ENCODE data around the gene WDR38.
"Not testable (repeated sequence)": the region's sequence is repeated elsewhere in the genome, so short reads cannot be mapped to it uniquely, and the experiment has no call there.

Gene WDR38

GRCh38 chr9:124820698-124821623 lies 32.3 kb upstream of the WDR38 start:
- Mint-ChIP-seq H3K27me3 (no peaks in the 10 kb centered on the region), H3K36me3 (no peaks in the 10 kb centered on the region), H3K4me1 (no peaks in the 10 kb centered on the region), H3K9me3 (no peaks in the 10 kb centered on the region), H3K27ac (no peak overlapping the region), H3K4me3 (no peak overlapping the region)

GRCh38 chr9:124828489-124829333 lies 24.5 kb upstream of the WDR38 start:
- Mint-ChIP-seq H3K27ac (no peak overlapping the region), H3K27me3 (no peaks in the 10 kb centered on the region), H3K4me1 (no peaks in the 10 kb centered on the region), H3K4me3 (no peak overlapping the region), H3K9me3 (peaks cover 4% of the 10 kb centered on the region), H3K36me3 (no peaks in the 10 kb centered on the region)

GRCh38 chr9:124829334-124829669 lies 24.0 kb upstream of the WDR38 start:
- H3K27ac Mint-ChIP-seq = no peak overlapping the region
- H3K9me3 Mint-ChIP-seq = peaks cover 4% of the 10 kb centered on the region
- H3K4me1 Mint-ChIP-seq = no peaks in the 10 kb centered on the region
- no peaks in the 10 kb centered on the region for H3K36me3 Mint-ChIP-seq
- no peaks in the 10 kb centered on the region for H3K27me3 Mint-ChIP-seq
- H3K4me3 Mint-ChIP-seq = no peak overlapping the region

- Mint-ChIP-seq H3K27ac (no peak overlapping the region), H3K4me1 (no peaks in the 10 kb centered on the region), H3K27me3 (no peaks in the 10 kb centered on the region), H3K9me3 (peaks cover 4% of the 10 kb centered on the region), H3K36me3 (no peaks in the 10 kb centered on the region), H3K4me3 (no peak overlapping the region)
These were observed 22.7 kb upstream of the WDR38 start for GRCh38 chr9:124830593-124830992.

- H3K4me1 Mint-ChIP-seq = no peaks in the 10 kb centered on the region
- no peak overlapping the region for H3K27ac Mint-ChIP-seq
- H3K36me3 Mint-ChIP-seq = no peaks in the 10 kb centered on the region
These were observed 21.5 kb upstream of the WDR38 start for GRCh38 chr9:124831642-124832364.

DNA sequence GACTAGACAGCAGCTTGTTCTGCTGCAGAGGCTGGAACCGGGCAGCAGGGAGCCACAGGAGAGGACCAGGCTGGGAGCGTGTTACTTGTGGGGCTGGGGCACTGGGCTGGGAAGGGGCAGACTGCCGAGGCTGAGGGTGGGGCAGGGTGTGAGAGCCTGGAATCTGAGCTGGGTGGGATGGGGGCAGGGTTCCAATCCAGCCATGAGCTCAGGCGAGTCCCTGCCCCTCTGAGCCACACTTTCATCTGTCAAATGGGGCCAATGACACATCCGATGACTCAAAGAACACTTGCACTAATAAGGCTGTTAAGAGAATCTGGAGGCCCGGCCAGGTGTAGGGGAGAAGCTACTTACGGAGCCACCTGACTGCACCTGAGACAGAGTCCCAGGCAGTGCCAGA lies 18.7 kb upstream of the WDR38 start:
- Mint-ChIP-seq H3K4me3 (no peak overlapping the region), H3K27ac (no peak overlapping the region), H3K9me3 (no peaks in the 10 kb centered on the region), H3K36me3 (no peaks in the 10 kb centered on the region), H3K4me1 (no peaks in the 10 kb centered on the region), H3K27me3 (peaks cover 12% of the 10 kb centered on the region)

More at GRCh38 chr9:124831642-124832364, 21.5 kb upstream of the WDR38 start:
- Mint-ChIP-seq H3K9me3 (no peaks in the 10 kb centered on the region), H3K27me3 (peaks cover 2% of the 10 kb centered on the region), H3K4me3 (no peak overlapping the region)

GRCh38 chr9:124835026-124835557 lies 18.2 kb upstream of the WDR38 start:
- H3K4me3 Mint-ChIP-seq = no peak overlapping the region
- H3K27ac Mint-ChIP-seq = no peak overlapping the region
- peaks cover 12% of the 10 kb centered on the region for H3K27me3 Mint-ChIP-seq
- H3K36me3 Mint-ChIP-seq = no peaks in the 10 kb centered on the region
- H3K4me1 Mint-ChIP-seq = no peaks in the 10 kb centered on the region
- H3K9me3 Mint-ChIP-seq = no peaks in the 10 kb centered on the region

GRCh38 chr9:124838132-124838531 lies 15.1 kb upstream of the WDR38 start:
- H3K27ac Mint-ChIP-seq, H3K4me1 Mint-ChIP-seq, H3K36me3 Mint-ChIP-seq, H3K9me3 Mint-ChIP-seq, H3K4me3 Mint-ChIP-seq: not testable (repeated sequence)
- peaks cover 12% of the 10 kb centered on the region for H3K27me3 Mint-ChIP-seq

- H3K27ac Mint-ChIP-seq, H3K4me3 Mint-ChIP-seq, H3K4me1 Mint-ChIP-seq, H3K36me3 Mint-ChIP-seq, H3K9me3 Mint-ChIP-seq: not testable (repeated sequence)
- H3K27me3 Mint-ChIP-seq = peaks cover 12% of the 10 kb centered on the region
These were observed 14.5 kb upstream of the WDR38 start for GRCh38 chr9:124838567-124839275.

DNA sequence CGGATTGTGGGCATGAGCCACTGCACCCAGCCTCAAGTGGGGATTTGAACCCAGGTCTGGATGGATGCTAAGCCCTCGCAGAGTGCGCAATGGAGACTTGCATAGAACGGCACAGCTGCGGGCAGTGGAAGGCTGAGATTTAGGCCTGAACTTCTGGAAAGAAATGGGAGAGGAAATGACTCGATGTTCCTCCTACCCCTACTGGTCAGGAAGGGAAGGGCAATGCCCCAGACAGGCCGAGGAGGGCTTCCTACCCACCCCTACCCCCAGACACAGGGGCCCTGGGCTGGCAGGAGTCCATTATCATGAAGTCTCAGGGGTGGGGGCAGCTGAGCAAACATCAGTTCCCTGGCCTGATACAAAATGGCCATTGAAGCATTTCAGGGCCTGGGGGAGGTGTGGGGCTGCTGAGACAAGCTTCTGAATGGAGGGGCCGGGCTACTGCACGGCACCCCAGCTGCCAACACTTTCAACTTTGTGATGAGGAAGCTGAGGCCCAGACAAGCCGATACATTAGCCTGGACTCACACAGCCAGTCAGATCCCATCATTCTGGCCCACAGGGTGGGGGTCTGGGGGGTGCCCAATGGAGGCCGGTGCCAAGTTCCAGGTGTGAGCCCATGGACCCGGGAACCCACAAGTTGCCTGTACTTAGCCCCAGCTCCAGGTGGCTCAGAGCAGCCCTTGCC lies 13.5 kb upstream of the WDR38 start:
- no peaks in the 10 kb centered on the region for H3K36me3 Mint-ChIP-seq
- H3K27me3 Mint-ChIP-seq = peaks cover 12% of the 10 kb centered on the region
- H3K4me3 Mint-ChIP-seq = no peak overlapping the region
- H3K9me3 Mint-ChIP-seq = no peaks in the 10 kb centered on the region
- no peaks in the 10 kb centered on the region for H3K4me1 Mint-ChIP-seq
- no peak overlapping the region for H3K27ac Mint-ChIP-seq

DNA sequence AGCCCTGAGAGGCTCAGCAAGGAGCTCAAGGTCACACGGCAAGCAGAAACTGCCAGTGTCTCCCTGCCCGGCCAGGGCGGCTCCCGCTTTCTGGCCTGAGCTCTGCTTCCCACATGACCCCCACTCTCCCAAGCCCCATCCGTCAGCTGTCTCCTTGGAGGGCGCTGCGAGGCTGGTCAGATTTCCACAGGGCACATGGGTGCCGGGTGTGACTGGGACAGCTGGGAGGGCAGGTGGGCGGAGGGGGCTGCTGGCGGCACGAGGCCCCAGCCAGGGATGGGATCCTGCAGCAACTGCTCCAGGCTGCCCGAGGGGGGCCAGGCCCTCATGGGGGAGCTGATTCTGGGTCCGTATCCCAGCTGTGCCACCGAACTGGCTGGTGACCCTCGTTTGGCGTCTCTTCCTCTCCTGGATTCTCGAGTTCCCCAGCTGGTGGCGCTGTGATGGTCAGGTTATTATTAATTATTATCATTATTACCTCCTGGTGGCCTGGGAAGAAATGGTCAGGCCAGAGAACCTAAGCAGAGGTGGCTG lies 12.9 kb upstream of the WDR38 start:
- peaks cover 12% of the 10 kb centered on the region for H3K27me3 Mint-ChIP-seq
- H3K36me3 Mint-ChIP-seq = no peaks in the 10 kb centered on the region
- no peaks in the 10 kb centered on the region for H3K4me1 Mint-ChIP-seq
- H3K4me3 Mint-ChIP-seq = no peak overlapping the region
- no peak overlapping the region for H3K27ac Mint-ChIP-seq
- no peaks in the 10 kb centered on the region for H3K9me3 Mint-ChIP-seq

GRCh38 chr9:124841075-124841821 lies 12.0 kb upstream of the WDR38 start:
- H3K27me3 Mint-ChIP-seq = peaks cover 12% of the 10 kb centered on the region
- no peak overlapping the region for H3K27ac Mint-ChIP-seq
- H3K4me1 Mint-ChIP-seq = no peaks in the 10 kb centered on the region
- no peak overlapping the region for H3K4me3 Mint-ChIP-seq
- no peaks in the 10 kb centered on the region for H3K36me3 Mint-ChIP-seq
- H3K9me3 Mint-ChIP-seq = no peaks in the 10 kb centered on the region

DNA sequence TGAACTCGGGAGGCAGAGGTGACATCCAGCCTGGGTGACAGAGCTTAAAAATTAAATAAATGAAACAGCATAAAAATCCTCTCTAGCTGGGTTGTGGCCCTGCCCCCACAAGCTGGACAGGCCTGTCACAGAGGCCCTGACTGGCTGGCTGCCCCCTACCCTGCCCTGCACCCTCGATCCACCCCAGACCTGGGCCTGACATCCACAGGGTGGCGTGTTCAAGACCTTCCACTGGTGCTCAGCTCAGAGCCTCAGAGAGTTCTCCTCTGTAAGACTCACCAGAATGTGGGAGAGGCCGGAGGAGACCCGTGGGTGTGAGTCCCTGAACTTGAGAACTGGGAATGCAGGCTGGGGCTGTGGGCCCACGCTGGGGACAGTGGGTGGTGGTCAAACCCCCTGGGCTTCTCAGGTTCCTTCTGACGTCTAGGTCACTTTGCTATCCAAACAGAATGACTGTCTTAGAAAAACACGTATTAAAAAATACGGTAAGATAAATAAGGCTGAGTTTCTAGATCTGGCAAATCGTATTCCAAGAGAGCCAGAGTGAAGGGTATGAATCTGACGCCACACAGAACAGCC lies 9.7 kb upstream of the WDR38 start:
- Mint-ChIP-seq H3K4me1 (no peaks in the 10 kb centered on the region), H3K4me3 (no peak overlapping the region), H3K9me3 (no peaks in the 10 kb centered on the region), H3K36me3 (no peaks in the 10 kb centered on the region), H3K27me3 (peaks cover 4% of the 10 kb centered on the region), H3K27ac (no peak overlapping the region)
